NCI-H510A (cell line): Measurements from ENCODE around the gene LRRC23.
"Not testable (repeated sequence)": the region's sequence is repeated elsewhere in the genome, so short reads cannot be mapped to it uniquely, and the experiment has no call there.

Experiments used
- DNase-seq: peaks from one replicate; lab custom pipeline; 2025; lab: John Stamatoyannopoulos, UW

Gene LRRC23, protein sequence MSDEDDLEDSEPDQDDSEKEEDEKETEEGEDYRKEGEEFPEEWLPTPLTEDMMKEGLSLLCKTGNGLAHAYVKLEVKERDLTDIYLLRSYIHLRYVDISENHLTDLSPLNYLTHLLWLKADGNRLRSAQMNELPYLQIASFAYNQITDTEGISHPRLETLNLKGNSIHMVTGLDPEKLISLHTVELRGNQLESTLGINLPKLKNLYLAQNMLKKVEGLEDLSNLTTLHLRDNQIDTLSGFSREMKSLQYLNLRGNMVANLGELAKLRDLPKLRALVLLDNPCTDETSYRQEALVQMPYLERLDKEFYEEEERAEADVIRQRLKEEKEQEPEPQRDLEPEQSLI

DNA sequence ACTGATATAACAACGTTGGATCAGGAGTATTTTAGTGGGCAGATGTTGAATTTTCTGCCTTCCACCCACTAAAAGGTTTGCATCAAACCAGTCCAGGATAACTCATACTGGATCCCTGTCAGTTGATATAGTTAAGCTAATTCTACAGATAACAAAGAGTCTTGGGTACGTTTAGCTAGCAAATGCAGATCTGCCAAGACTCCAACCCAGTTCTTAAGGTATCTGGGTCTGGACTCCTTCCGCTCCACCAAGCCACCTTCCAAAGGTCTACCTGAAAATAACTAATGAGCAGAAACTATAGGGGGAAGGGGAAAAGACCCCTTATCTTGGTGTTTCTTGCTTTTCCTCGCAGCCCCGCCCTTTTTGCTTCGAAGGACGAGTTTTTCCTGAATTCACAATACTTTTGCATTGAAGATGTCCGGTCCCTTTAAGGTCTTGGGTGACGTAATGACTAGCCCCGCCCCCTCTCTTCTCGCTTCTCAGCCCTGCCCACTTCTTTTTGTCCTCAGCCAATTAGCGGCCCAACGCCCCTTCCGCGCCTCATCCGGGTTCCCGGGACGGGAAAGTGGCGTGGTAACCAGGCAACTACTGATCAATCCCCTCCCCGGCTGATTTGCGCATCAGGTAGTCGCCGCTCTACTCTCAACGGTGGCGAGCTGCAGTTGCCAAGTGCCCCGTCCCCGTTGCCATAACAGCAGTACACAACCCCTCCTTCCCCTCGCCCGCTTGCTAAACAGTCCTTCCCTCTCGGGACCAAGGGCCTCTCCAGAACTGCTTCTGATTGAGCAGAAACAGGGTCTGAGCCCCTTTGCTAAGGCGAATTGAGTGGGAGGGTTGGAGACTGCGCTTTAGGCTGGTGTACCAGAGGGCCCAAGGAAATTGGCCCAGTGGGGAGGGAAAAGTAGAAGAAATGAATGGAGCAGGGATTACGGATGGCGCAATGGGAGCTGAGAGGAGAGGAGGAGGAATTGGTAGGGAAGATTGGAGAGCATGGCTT is at the start of gene LRRC23:
Gene LRRC23 (plus strand): TSS at position 543 of the 997 bp plus-strand sequence. CDS start 812 bp downstream, outside the sequence.
- peak; percentile 91 for DNase-seq

DNA sequence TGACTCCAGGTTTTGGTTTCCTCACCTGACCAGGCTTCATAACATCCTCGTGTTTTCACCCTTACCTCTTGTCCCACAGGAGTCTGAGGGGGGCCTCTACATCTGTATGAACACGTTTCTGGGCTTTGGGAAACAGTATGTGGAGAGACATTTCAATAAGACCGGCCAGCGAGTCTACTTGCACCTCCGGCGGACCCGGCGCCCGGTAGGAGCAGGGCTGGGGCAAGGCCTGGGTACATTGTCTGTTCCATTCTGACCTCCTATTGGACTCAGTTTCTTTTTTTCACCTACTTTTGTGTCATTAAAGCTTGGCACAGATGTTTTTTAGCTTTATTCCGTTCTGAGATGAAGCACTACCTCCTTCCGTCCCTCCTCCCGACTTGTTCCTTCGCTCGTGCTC is 49.3 kb upstream of the LRRC23 start:
- DNase-seq = no peak

DNA sequence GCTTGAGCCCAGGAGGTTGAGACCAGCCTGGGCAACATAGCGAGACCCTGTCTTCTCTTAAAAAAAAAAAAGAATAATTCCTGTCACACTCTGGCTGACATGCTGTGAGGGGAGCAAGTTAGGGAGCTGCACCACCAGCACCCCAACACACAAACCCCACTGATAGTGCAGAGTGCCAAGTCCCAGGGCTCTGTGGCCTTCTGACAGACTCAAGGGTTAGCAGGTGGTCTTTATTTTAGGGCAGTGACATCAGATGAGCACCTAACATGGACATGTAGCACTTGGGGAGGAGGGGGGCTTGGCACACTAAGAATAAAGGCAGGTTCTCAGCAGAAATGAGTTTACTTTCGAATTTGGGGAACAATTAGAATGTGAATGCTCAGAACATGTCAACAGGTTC is 45.8 kb upstream of the LRRC23 start:
- DNase-seq = no peak

DNA sequence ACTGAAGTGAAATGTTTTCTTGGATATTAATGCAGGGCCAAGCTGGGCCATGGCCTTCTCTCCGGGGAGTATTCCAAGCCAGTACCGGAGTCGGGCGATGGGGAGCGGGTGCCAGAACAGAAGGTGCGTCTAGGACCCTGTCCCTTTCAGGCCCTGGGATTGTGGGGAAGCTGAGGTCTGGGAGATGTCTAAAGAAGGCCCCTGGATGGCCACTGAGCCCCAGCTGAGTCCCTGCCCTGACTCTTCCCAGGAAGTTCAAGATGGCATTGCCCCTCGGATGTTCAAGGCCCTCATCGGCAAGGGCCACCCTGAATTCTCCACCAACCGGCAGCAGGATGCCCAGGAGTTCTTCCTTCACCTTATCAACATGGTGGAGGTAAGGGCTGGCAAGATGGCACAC is 44.5 kb upstream of the LRRC23 start:
- no peak for DNase-seq

DNA sequence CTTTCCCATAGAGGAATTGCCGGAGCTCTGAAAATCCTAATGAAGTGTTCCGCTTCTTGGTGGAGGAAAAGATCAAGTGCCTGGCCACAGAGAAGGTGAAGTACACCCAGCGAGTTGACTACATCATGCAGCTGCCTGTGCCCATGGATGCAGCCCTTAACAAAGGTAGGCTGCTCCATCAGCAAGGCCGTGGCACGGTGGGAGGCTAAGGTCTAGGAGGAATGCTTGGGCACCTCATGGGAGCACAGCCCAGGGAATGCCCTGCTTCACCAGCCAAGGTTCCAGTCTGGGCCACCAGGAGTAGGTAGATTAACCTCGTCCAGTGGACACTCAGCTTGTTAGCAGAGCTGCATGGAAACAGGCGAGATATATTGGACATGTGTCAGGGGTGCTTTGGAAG is 43.7 kb upstream of the LRRC23 start:
- no peak for DNase-seq

DNA sequence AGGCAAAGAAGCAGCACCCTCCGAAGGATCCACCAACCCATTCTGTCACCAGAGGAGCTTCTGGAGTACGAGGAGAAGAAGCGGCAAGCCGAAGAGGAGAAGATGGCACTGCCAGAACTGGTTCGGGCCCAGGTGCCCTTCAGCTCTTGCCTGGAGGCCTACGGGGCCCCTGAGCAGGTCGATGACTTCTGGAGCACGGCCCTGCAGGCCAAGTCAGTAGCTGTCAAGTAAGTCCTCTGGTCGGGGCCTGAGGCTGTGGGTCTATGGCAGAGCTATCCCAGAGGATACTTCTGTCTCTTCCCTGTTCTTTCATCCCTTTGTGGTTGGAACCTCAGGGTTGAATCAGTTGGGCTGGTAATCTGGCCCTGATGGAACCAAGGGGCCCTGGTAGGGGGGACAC is 43.2 kb upstream of the LRRC23 start:
- DNase-seq = no peak

DNA sequence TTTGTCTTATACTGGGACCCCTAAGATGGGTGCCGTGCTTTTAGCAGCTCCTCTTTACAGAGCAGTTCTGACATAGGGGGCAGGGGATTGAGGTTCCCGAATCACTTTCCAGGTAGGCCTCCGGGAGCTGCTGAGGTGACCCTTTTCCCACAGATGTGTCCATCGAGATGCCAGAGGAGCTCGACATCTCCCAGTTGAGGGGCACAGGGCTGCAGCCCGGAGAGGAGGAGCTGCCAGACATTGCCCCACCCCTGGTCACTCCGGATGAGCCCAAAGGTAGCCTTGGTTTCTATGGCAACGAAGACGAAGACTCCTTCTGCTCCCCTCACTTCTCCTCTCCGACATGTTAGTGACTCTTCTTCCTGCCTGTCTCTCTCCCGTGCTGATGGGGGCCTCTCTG is 41.6 kb upstream of the LRRC23 start:
- DNase-seq = no peak

DNA sequence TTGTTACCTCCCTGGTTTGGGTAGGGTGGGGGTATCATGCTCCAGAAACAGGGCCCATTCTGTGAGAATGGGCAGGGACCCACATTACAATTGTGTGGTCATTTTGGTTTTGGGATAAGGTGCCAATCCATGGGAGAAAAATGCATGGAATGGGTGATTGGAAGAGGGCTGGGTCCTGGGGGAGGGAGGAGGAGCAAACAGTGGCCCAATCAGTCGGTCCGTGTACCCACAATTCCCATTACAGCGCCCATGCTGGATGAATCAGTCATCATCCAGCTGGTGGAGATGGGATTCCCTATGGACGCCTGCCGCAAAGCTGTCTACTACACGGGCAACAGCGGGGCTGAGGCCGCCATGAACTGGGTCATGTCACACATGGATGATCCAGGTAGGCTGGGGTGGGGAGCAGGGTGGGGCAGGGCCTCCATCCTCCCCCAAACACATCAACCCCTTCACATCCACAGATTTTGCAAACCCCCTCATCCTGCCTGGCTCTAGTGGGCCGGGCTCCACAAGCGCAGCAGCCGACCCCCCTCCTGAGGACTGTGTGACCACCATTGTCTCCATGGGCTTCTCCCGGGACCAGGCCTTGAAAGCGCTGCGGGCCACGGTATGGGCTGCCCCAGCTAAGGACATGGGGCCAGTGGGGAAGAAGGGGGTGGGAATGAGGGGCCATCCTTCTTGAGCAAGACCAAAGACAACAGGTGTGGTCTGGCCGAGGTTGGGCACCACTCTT is 40.9 kb upstream of the LRRC23 start:
- no peak for DNase-seq

DNA sequence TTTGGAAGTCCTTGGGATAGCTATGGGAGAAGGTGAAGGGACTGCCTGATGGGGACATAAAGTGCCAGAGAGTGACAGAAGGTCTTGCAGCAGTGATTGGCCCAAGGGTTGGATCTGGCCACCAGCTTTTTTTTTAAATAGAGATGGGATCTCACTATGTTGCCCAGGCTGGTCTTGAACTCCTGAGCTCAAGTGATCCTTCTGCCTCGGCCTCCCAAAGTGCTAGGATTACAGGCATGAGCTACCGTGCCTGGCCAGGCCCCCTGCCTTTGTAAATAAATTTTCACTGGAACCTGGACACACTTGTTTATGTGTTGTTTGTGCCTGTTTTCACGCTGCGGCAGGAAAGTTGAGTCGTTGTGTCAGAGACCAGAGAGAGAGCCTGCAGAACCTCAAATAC is 39.3 kb upstream of the LRRC23 start:
- DNase-seq = not testable (repeated sequence)

DNA sequence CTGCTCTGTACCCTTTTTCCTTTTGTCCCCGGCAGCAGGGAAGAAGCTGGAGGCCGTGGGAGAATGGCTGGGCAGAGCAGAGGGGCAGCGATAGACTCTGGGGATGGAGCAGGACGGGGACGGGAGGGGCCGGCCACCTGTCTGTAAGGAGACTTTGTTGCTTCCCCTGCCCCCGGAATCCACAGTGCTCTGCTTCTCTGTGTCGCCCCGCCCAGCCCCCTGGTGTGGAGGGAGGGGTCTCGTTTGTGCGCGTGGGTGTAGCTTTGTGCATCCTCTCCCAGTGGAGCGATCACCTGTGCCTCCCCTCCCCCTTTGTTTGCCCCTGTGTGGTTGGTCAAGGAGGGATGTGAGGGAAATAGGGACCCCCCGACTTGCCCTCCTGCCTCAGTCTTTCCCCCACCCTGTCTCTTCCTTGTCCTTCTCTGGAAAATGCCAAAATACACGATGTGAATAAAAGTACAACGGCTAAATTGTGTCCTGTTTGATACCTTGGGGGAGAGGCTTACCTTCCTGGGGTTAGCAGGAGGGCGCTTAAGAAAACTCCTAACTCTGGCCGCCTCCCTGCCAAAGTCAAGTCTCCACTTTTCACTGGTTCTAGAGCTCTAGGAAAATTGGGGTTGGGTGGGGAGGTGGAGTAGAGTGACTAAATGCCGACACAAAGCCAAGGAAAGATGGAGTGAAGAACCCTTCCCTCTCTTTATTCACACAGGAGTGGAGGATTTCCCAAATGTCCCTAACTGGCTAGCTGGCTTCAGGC is 38.3 kb upstream of the LRRC23 start:
- no peak for DNase-seq

DNA sequence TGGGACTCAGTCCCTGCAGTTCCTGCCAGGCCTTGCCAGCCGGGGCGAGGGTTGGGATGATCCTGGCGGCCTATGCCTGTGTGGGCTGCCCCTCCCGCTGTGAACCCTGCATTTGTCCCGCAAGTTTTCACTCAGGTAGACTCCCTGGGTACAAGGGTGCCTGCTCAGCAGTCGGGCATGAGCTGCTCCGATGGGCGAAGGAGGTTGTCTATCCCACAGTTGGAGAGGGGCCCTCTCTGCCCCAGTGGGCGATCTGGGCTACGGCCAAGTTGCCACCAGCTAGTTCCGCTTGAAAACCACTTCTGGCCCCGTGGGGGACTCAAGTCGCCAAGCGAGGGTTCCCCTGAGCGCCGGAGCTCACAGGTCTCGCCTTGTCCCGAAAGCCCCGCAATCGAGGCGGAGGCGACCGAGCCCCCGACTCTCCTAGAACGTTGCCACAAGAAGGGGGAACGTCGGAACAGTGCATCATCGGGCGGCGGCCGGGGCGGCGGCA is 37.7 kb upstream of the LRRC23 start:
- DNase-seq = peak; percentile 27

DNA sequence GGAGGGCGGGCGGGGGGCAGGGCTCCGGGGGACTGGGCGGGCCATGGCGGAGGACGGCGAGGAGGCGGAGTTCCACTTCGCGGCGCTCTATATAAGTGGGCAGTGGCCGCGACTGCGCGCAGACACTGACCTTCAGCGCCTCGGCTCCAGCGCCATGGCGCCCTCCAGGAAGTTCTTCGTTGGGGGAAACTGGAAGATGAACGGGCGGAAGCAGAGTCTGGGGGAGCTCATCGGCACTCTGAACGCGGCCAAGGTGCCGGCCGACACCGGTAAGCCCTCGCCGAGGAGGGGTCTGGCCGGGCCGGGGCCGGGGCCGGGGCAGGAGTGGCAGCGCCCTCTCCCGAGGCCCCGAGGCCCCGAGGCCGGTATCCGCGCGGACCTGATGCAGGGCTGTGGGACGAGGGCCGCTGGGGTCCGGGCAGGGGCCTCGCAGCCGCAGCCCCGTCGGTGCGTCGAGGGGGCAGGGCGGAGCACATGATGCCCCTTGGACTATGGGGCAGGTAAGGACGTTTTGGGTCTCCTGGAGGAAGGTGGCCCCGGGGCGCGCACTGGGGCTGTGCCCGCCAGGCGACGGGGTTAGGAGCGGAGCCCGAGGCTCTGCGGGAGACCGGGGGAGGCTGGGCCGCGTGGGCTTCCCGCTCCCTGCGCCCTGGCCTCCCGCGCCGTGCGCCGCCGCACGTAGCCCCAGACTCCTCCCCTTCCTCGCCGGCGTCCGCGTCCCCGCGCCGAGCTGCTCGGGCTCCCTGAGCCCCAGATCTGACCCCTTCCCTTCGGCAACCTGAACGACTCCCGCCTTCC is 37.0 kb upstream of the LRRC23 start, which contains the start of gene TPI1:
Gene TPI1 (plus strand): TSS at position 119 of the 798 bp plus-strand sequence. CDS start 36 bp downstream, at position 155.
- DNase-seq = no peak

DNA sequence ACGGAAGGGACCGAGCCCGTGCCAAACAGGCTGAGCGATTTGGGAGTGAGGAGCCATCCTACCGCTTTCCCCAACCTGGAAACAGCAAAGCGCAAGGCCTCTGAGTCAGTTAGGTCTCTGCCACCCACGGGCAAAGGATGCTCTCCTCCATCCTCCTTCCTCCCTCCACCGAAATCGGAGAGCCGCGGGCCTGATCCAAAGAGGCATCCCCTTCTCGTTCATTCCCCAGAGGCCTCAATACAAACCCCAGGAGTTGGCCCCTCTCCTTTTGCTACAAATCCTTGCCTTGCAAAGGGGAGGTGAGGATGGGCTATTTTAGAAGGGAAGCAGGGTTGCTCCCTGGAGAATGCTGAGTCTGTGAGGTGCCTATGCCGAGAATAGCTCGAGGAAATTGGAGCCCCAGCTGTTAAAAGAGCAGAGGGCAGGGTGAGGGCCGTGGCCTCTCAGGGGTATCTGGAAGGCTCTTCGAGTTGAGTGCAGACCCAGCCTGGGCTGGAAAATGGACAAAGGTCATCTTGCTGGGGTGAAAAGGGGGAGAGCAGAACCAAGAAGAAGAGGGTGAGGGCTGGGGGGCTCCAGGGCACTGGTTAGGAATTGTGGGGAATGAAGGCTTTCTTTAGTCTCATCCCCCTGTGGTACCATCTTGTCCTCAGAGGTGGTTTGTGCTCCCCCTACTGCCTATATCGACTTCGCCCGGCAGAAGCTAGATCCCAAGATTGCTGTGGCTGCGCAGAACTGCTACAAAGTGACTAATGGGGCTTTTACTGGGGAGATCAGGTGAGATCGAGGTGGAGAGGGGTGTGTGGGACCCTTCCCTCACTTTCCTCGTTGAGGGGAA is 36.2 kb upstream of the LRRC23 start:
- no peak for DNase-seq

DNA sequence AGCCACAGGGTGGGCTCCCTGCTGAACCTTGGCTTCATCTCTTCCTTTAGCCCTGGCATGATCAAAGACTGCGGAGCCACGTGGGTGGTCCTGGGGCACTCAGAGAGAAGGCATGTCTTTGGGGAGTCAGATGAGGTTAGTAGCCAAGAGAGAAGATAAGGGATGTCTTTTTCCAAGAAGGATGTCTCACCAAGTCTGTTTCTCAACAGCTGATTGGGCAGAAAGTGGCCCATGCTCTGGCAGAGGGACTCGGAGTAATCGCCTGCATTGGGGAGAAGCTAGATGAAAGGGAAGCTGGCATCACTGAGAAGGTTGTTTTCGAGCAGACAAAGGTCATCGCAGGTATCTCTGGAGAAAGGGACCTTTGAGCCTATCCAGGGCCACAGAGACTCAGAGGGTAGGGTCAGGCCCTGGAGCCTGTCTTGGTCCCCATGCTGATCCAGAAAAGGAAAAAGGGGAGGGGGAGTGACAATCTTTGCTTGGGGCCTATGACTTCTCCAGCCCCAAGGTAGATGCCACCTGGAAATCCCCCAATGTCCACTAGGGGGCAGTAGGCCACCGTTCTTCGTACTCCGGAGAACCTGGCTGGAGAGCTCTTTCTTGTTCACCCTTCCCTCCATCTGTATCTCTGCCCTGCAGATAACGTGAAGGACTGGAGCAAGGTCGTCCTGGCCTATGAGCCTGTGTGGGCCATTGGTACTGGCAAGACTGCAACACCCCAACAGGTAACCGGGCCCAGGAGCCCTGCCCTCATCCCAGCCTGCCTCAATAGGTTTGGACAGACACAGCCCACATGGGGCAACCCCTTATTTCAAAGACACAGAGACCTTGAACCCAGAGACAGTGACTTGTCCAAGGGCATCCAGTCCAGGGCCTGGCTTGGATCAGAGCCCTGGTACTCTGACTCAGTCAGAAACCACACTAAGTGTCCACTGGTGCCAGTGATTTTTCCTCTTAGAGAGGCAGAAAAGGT is 35.3 kb upstream of the LRRC23 start:
- DNase-seq = no peak

DNA sequence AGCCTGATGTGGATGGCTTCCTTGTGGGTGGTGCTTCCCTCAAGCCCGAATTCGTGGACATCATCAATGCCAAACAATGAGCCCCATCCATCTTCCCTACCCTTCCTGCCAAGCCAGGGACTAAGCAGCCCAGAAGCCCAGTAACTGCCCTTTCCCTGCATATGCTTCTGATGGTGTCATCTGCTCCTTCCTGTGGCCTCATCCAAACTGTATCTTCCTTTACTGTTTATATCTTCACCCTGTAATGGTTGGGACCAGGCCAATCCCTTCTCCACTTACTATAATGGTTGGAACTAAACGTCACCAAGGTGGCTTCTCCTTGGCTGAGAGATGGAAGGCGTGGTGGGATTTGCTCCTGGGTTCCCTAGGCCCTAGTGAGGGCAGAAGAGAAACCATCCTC is 34.3 kb upstream of the LRRC23 start:
- not testable (repeated sequence) for DNase-seq

DNA sequence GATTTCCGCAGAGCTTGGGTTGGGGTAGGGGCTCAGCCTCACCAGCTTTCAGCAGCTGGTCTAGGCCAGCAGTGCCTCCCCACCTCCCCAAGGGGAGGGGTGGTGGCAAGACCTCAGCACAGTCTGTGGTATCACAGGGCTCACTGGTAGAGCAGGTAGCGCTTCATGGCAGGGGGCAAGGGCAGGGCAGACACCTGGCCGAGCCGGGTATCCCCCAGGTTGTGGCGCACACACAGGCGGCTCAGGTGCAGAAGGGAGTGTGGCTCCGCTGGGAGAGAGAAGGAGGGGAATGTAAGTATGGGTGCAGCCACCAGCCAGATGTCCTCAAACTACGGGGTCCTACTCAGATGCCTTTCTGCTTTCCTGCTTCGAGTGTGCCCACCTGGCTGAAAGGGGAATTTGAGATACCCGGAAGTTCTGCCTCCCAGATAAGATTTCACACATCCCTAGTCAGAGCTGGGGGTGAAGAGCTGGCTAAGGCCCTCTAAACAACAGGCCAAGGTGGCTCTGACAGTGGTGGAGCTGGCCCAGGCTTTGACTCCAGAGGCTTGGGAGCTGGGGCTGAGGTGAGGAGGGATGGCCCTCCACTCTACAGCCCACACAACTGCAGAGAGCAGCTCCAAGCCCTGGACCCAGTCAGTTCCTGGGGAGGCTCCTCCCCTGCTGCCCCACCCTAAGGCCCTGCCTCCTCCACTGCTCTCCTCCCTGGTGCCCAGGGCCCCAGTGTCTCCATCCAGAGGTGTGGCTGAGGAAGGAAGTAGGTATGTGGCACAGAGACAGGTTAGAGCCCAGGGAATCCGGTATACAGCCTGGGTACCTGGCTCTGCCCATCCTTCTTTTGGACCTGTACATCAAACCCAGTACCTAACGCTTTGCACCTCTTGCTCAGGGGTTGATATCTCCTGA is 33.3 kb upstream of the LRRC23 start:
- no peak for DNase-seq
